ENCODE results near the gene ADGRV1.

ADGRV1 gene

GRCh38 chr5:91069364-91069763, 510.8 kb downstream of the ADGRV1 start:
- TF ChIP-seq CTCF (IDR thresholded peaks at IDR 0.05; ENCODE audit: unreplicated experiment in 3 of 3), result no peak
- Mint-ChIP-seq H3K36me3 (ENCODE audit: low read depth) (peaks cover 2% of the 10 kb centered on the region), H3K4me1 (no peaks in the 10 kb centered on the region), H3K27ac (no peak overlapping the region), H3K4me3 (no peak overlapping the region), H3K9me3 (peaks cover 5% of the 10 kb centered on the region), H3K27me3 (ENCODE audit: low read depth) (no peaks in the 10 kb centered on the region)

GRCh38 chr5:91070761-91071550, 512.4 kb downstream of the ADGRV1 start:
- no peak for TF ChIP-seq CTCF (IDR thresholded peaks at IDR 0.05; ENCODE audit: unreplicated experiment in 3 of 3)
- no peak overlapping the region for H3K27ac Mint-ChIP-seq
- no peaks in the 10 kb centered on the region for H3K27me3 Mint-ChIP-seq (ENCODE audit: low read depth)
- H3K4me1 Mint-ChIP-seq, result no peaks in the 10 kb centered on the region
- peaks cover 5% of the 10 kb centered on the region for H3K9me3 Mint-ChIP-seq
- no peak overlapping the region for H3K4me3 Mint-ChIP-seq
- peaks cover 4% of the 10 kb centered on the region for H3K36me3 Mint-ChIP-seq (ENCODE audit: low read depth)

- Mint-ChIP-seq H3K4me3 (no peak overlapping the region), H3K27me3 (ENCODE audit: low read depth) (no peaks in the 10 kb centered on the region), H3K36me3 (ENCODE audit: low read depth) (peaks cover 4% of the 10 kb centered on the region), H3K27ac (peak overlapping the region in 1 of 3 experiments; percentile 29), H3K4me1 (no peaks in the 10 kb centered on the region), H3K9me3 (peaks cover 5% of the 10 kb centered on the region)
- TF ChIP-seq CTCF (IDR thresholded peaks at IDR 0.05; ENCODE audit: unreplicated experiment in 3 of 3), result no peak
Observed at GRCh38 chr5:91072881-91073280, 514.3 kb downstream of the ADGRV1 start.

- no peak overlapping the region for H3K4me3 Mint-ChIP-seq
- H3K4me1 Mint-ChIP-seq, result peaks cover 6% of the 10 kb centered on the region
- peak overlapping the region; percentile 79 to 92 (median 80) for H3K27ac Mint-ChIP-seq
- TF ChIP-seq CTCF (IDR thresholded peaks at IDR 0.05; ENCODE audit: unreplicated experiment in 3 of 3), result peak in 2 of 3 experiments; percentile 10 to 18
- no peaks in the 10 kb centered on the region for H3K27me3 Mint-ChIP-seq (ENCODE audit: low read depth)
- peaks cover 4% of the 10 kb centered on the region for H3K36me3 Mint-ChIP-seq (ENCODE audit: low read depth)
- no peaks in the 10 kb centered on the region for H3K9me3 Mint-ChIP-seq
Observed at GRCh38 chr5:91074615-91075014, 516.0 kb downstream of the ADGRV1 start.

GRCh38 chr5:91076138-91076537, 517.5 kb downstream of the ADGRV1 start:
- Mint-ChIP-seq H3K27ac (peak overlapping the region in 1 of 3 experiments; percentile 6), H3K4me3 (no peak overlapping the region), H3K27me3 (ENCODE audit: low read depth) (no peaks in the 10 kb centered on the region), H3K36me3 (ENCODE audit: low read depth) (peaks cover 4% of the 10 kb centered on the region), H3K9me3 (no peaks in the 10 kb centered on the region), H3K4me1 (peaks cover 6% of the 10 kb centered on the region)
- TF ChIP-seq CTCF (IDR thresholded peaks at IDR 0.05; ENCODE audit: unreplicated experiment in 3 of 3), result no peak

GRCh38 chr5:91077623-91078022, 519.0 kb downstream of the ADGRV1 start:
- peaks cover 4% of the 10 kb centered on the region for H3K36me3 Mint-ChIP-seq (ENCODE audit: low read depth)
- H3K4me1 Mint-ChIP-seq, result peaks cover 6% of the 10 kb centered on the region
- H3K9me3 Mint-ChIP-seq, result no peaks in the 10 kb centered on the region
- H3K27me3 Mint-ChIP-seq (ENCODE audit: low read depth), result no peaks in the 10 kb centered on the region
- no peak overlapping the region for H3K27ac Mint-ChIP-seq
- H3K4me3 Mint-ChIP-seq, result no peak overlapping the region
- TF ChIP-seq CTCF (IDR thresholded peaks at IDR 0.05; ENCODE audit: unreplicated experiment in 3 of 3), result no peak
